ENCODE results near the gene OR2B3.
"Not testable (repeated sequence)": the region's sequence is repeated elsewhere in the genome, so short reads cannot be mapped to it uniquely, and the experiment has no call there.

Gene OR2B3

GRCh38 chr6:29087213-29087612 lies at the start of gene OR2B3:
Gene OR2B3, minus strand, starts transcription at chr6:29087313. Its CDS starts 65 bp downstream, at chr6:29087248.
- DNase-seq = no peak

- DNase-seq = no peak
These were observed 44.6 kb upstream of the OR2B3 start for GRCh38 chr6:29131691-29132090.

GRCh38 chr6:29130644-29131043 lies 43.5 kb upstream of the OR2B3 start:
- DNase-seq = no peak

- no peak for DNase-seq
These were observed 42.4 kb upstream of the OR2B3 start for GRCh38 chr6:29129326-29130012.

GRCh38 chr6:29114964-29115363 lies 27.9 kb upstream of the OR2B3 start:
- DNase-seq = not testable (repeated sequence)

GRCh38 chr6:29112135-29112534 lies 25.0 kb upstream of the OR2B3 start:
- no peak for DNase-seq

- no peak for DNase-seq
These were observed 20.6 kb upstream of the OR2B3 start, which contains the start of gene OR2J3 for GRCh38 chr6:29107758-29108157. Gene OR2J3, plus strand, starts transcription at chr6:29108058. Its CDS starts 3,833 bp downstream, at chr6:29111891.

GRCh38 chr6:29099190-29099589 lies 12.1 kb upstream of the OR2B3 start, which contains the start of gene OR2J1:
Gene OR2J1, plus strand, starts transcription at chr6:29099490. Its CDS starts 1,453 bp downstream, at chr6:29100943.
- no peak for DNase-seq

- no peak for DNase-seq
These were observed 10.7 kb upstream of the OR2B3 start for GRCh38 chr6:29097803-29098202.

- no peak for DNase-seq
These were observed 5.8 kb upstream of the OR2B3 start for GRCh38 chr6:29092957-29093356.

GRCh38 chr6:29082457-29082856 lies 4.7 kb downstream of the OR2B3 start:
- DNase-seq = no peak

- no peak for DNase-seq
These were observed 5.8 kb downstream of the OR2B3 start for GRCh38 chr6:29081312-29081711.

GRCh38 chr6:29079203-29079602 lies 7.9 kb downstream of the OR2B3 start:
- DNase-seq = no peak

GRCh38 chr6:29071831-29072723 lies 15.0 kb downstream of the OR2B3 start:
- DNase-seq = no peak

- DNase-seq = no peak
These were observed 35.4 kb downstream of the OR2B3 start for GRCh38 chr6:29051680-29052079.

GRCh38 chr6:29045075-29045474 lies 42.0 kb downstream of the OR2B3 start, which contains the start of gene OR2W1:
Gene OR2W1, minus strand, starts transcription at chr6:29045175. Its CDS starts 0 bp downstream, at chr6:29045175.
- DNase-seq = no peak
